SK-N-SH treated with all-trans-retinoic acid at 6 μM for 48 hours (cell line): ENCODE data around the gene GORAB.

Source experiments
- ATAC-seq: fragments of 200-7000 bp; cut with Tn5 transposase; 3 replicates; pipeline ENCODE4 v1.9.1; 2020; ENCODE audit warnings: mild to moderate bottlenecking, moderate library complexity
- ARNTL ChIP-seq: fragments of 450-650 bp; formaldehyde crosslinking; IDR thresholded peaks from 2 replicates; pipeline ENCODE4 v1.5.0; 2020; ENCODE audit warnings: low read depth, mild to moderate bottlenecking, moderate library complexity, borderline replicate concordance
- ESRRG ChIP-seq: fragments of 250-450 bp; sonication (Bioruptor Pico); IDR thresholded peaks from 2 replicates; pipeline ENCODE4 v1.6.1; 2021; ENCODE audit warnings: mild to moderate bottlenecking
- ISL1 ChIP-seq: fragments of 250-450 bp; sonication (Bioruptor Pico); IDR thresholded peaks from 2 replicates; pipeline ENCODE4 v2.1.2; 2022; ENCODE audit warnings: mild to moderate bottlenecking, moderate library complexity
- OSR1 ChIP-seq: fragments of 250-450 bp; sonication (Bioruptor Pico); IDR thresholded peaks from 2 replicates; pipeline ENCODE4 v1.8.0; 2022; ENCODE audit warnings: moderate library complexity, mild to moderate bottlenecking, inconsistent platforms
- PPARA ChIP-seq: fragments of 250-450 bp; sonication (Bioruptor Pico); IDR thresholded peaks from 2 replicates; pipeline ENCODE4 v1.5.0; 2020; ENCODE audit warnings: mild to moderate bottlenecking, borderline replicate concordance
- SNAI2 ChIP-seq: fragments of 250-450 bp; sonication (Bioruptor Pico); IDR thresholded peaks from 2 replicates; pipeline ENCODE4 v1.5.0; 2020; ENCODE audit warnings: mild to moderate bottlenecking, moderate library complexity
- TOX ChIP-seq: fragments of 250-450 bp; sonication (Bioruptor Pico); IDR thresholded peaks from 2 replicates; pipeline ENCODE4 v1.8.0; 2021; ENCODE audit warnings: mild to moderate bottlenecking, moderate library complexity, borderline replicate concordance
- TF ChIP-seq, protein P1 (sequence below): fragments of 250-450 bp; sonication (Bioruptor Pico); IDR thresholded peaks from 2 replicates; pipeline ENCODE4 v1.5.1; 2020; ENCODE audit warnings: low read depth, mild to moderate bottlenecking, moderate library complexity
- TF ChIP-seq, protein P2 (sequence below): fragments of 250-450 bp; sonication (Bioruptor Pico); IDR thresholded peaks from 2 replicates; pipeline ENCODE4 v1.8.0; 2021; ENCODE audit warnings: low read depth, mild to moderate bottlenecking, moderate library complexity, borderline replicate concordance

GORAB gene

DNA sequence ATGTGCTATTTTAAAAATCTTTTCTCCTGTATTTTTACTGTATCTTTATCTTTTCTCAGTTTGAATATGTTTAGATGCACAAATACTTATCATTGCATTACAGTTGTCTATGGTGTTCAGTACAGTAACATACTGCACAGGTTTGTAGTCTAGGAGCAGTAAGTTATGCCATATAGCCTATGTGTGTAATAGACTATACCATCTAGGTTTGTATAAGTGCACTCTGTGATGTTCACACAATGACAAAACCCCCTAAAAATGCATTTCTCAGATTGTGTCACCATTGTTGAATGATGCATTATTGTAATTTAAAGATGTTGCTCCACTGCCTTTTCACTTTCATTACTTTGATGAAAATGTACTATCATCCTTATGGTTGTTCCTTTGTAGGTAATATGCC, 67.1 kb downstream of the GORAB start (continued):
- TF ChIP-seq, protein P1, sequence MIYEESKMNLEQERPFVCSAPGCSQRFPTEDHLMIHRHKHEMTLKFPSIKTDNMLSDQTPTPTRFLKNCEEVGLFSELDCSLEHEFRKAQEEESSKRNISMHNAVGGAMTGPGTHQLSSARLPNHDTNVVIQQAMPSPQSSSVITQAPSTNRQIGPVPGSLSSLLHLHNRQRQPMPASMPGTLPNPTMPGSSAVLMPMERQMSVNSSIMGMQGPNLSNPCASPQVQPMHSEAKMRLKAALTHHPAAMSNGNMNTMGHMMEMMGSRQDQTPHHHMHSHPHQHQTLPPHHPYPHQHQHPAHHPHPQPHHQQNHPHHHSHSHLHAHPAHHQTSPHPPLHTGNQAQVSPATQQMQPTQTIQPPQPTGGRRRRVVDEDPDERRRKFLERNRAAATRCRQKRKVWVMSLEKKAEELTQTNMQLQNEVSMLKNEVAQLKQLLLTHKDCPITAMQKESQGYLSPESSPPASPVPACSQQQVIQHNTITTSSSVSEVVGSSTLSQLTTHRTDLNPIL = no peak
- TF ChIP-seq OSR1 (CRISPR knock-in tag) = no peak
- TF ChIP-seq, all 23 proteins: peak for 0

DNA sequence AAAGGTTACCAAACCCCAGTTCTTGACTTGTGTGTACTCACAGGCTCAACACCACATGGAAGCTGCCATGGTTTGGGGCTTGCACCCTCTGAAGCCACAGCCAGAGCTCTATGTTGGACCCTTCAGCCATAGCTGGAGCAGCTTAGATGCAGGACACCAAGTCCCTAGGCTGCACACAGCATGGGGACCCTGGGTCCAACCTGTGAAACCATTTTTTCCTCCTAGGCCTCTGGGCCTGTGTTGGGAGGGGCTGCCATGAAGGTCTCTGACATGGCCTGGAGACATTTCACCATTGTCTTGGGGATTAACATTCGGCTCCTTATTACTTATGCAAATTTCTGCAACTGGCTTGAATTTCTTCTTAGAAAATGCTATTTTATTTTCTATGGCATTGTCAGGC, 69.9 kb downstream of the GORAB start:
- no peak for ATAC-seq
- TF ChIP-seq ESRRG (CRISPR knock-in tag) (no peak), TOX (no peak), PPARA (CRISPR knock-in tag) (no peak), ARNTL (CRISPR knock-in tag) (no peak), SNAI2 (CRISPR knock-in tag) (no peak), ISL1 (CRISPR knock-in tag) (no peak)
- TF ChIP-seq, protein P2, sequence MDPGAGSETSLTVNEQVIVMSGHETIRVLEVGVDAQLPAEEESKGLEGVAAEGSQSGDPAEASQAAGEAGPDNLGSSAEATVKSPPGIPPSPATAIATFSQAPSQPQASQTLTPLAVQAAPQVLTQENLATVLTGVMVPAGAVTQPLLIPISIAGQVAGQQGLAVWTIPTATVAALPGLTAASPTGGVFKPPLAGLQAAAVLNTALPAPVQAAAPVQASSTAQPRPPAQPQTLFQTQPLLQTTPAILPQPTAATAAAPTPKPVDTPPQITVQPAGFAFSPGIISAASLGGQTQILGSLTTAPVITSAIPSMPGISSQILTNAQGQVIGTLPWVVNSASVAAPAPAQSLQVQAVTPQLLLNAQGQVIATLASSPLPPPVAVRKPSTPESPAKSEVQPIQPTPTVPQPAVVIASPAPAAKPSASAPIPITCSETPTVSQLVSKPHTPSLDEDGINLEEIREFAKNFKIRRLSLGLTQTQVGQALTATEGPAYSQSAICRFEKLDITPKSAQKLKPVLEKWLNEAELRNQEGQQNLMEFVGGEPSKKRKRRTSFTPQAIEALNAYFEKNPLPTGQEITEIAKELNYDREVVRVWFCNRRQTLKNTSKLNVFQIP (CRISPR knock-in tag) = no peak
- TF ChIP-seq, all 23 proteins: peak for 0
